PC-3 (cell line): ENCODE data around the gene CYP2B6. TPM values are rescaled to one million over a fixed set of nuclear protein-coding genes. Genes with fewer than 3 reads are reported as not detected.
"Not testable (repeated sequence)": the region's sequence is repeated elsewhere in the genome, so short reads cannot be mapped to it uniquely, and the experiment has no call there.

Experiments
- ATAC-seq: fragments of 200-7000 bp; cut with Tn5 transposase; 2 replicates; pipeline ENCODE4 v1.9.1; 2020; ENCODE audit warnings: mild to moderate bottlenecking, moderate library complexity
- BruUV-seq: library from RNA; stranded (reverse); fragments of 400-500 nt; replicated peaks from 2 replicates; lab custom pipeline; 2021; lab: Mats Ljungman, UMichigan
- CTCF ChIA-PET: fragments of 300-600 bp; sonication (Branson Sonifier 250); formaldehyde crosslinking; loops from one replicate; lab custom pipeline; 2022; ENCODE audit warnings: antibody characterized with exemption; lab: Charles Lee
- POLR2A ChIA-PET: fragments of 300-600 bp; sonication (Branson Sonifier 250); formaldehyde crosslinking; loops from one replicate; lab custom pipeline; 2022; ENCODE audit warnings: antibody characterized with exemption; ENCODE audit not compliant: unreplicated experiment; lab: Charles Lee
- DNase-seq: peaks from one replicate; pipeline ENCODE4 v3.0.0-alpha.2; 2015
- H2AFZ ChIP-seq: fragments of 300-600 bp; sonication (generic); 2 replicates; pipeline ENCODE4 v1.6.0; 2016; ENCODE audit warnings: antibody characterized with exemption, low read length
- H3F3A ChIP-seq: fragments of 300-600 bp; sonication (generic); one replicate; pipeline ENCODE4 v1.6.0; 2017; ENCODE audit warnings: antibody characterized with exemption, low read length, control low read depth, mild to moderate bottlenecking; ENCODE audit not compliant: unreplicated experiment
- H3K27ac ChIP-seq: fragments of 300-600 bp; sonication (generic); 2 replicates; pipeline ENCODE4 v1.5.1; 2016; ENCODE audit warnings: mild to moderate bottlenecking, low read length
- H3K27me3 ChIP-seq: fragments of 300-600 bp; sonication (generic); 2 replicates; pipeline ENCODE4 v1.6.1; 2016; ENCODE audit warnings: low read length, mixed read lengths
- H3K36me3 ChIP-seq: fragments of 300-600 bp; sonication (generic); 2 replicates; pipeline ENCODE4 v1.6.1; 2016; ENCODE audit warnings: low read depth, mixed run types, low read length, mixed read lengths
- H3K4me1 ChIP-seq: fragments of 300-600 bp; sonication (generic); 2 replicates; pipeline ENCODE4 v1.5.1; 2016; ENCODE audit warnings: low read length; ENCODE audit not compliant: insufficient read depth
- H3K4me2 ChIP-seq: fragments of 300-600 bp; sonication (generic); 2 replicates; pipeline ENCODE4 v1.6.0; 2016; ENCODE audit warnings: low read length
- H3K4me3 ChIP-seq: fragments of 300-600 bp; sonication (generic); 2 replicates; pipeline ENCODE4 v1.5.1; 2016; ENCODE audit warnings: mild to moderate bottlenecking, low read length, mixed read lengths
- H3K79me2 ChIP-seq: fragments of 300-600 bp; sonication (generic); 2 replicates; pipeline ENCODE4 v1.6.1; 2017; ENCODE audit warnings: low read length, mixed read lengths
- H3K9ac ChIP-seq: fragments of 300-600 bp; sonication (generic); 2 replicates; pipeline ENCODE4 v1.6.0; 2016; ENCODE audit warnings: mild to moderate bottlenecking, low read length
- H3K9me2 ChIP-seq: fragments of 300-600 bp; sonication (generic); replicated peaks from 2 replicates; pipeline ENCODE4 v1.6.1; 2016; ENCODE audit warnings: mixed run types, low read length, mixed read lengths
- H3K9me3 ChIP-seq: fragments of 300-600 bp; sonication (generic); 2 replicates; pipeline ENCODE4 v1.6.1; 2016; ENCODE audit warnings: low read length, mixed read lengths
- H4K20me1 ChIP-seq: fragments of 300-600 bp; sonication (generic); 2 replicates; pipeline ENCODE4 v1.6.1; 2016; ENCODE audit warnings: low read length, mixed read lengths
- EZH2 ChIP-seq: fragments of 300-600 bp; sonication (generic); IDR thresholded peaks from one replicate; pipeline ENCODE4 v1.6.1; 2017; ENCODE audit warnings: antibody characterized with exemption, mild to moderate bottlenecking, low read length; ENCODE audit not compliant: unreplicated experiment
- EZH2phosphoT487 ChIP-seq: fragments of 300-600 bp; sonication (generic); IDR thresholded peaks from 2 replicates; pipeline ENCODE4 v1.6.1; 2018; ENCODE audit warnings: mild to moderate bottlenecking, antibody characterized with exemption, low read length, borderline replicate concordance
- intact Hi-C: fragments of 100-400 bp; cut with micrococcal nuclease; formaldehyde crosslinking; loops from 2 replicates; pipeline ENCODE4 v1.9.0; 2023
- total RNA-seq: library from RNA; depleted of rRNA; stranded (reverse); fragments of >200 nt; gene quantifications from 2 replicates; pipeline ENCODE4 v1.2.3, GENCODE V29; 2014
- TF ChIP-seq, protein P1 (sequence below): fragments of 300-600 bp; sonication (generic); conservative IDR thresholded peaks from 2 replicates; pipeline ENCODE4 v1.5.1; 2017; ENCODE audit warnings: antibody characterized with exemption, low read depth, mild to moderate bottlenecking, low read length

CYP2B6 gene
- total RNA-seq, 1 experiment from 2014 or later = not detected

DNA sequence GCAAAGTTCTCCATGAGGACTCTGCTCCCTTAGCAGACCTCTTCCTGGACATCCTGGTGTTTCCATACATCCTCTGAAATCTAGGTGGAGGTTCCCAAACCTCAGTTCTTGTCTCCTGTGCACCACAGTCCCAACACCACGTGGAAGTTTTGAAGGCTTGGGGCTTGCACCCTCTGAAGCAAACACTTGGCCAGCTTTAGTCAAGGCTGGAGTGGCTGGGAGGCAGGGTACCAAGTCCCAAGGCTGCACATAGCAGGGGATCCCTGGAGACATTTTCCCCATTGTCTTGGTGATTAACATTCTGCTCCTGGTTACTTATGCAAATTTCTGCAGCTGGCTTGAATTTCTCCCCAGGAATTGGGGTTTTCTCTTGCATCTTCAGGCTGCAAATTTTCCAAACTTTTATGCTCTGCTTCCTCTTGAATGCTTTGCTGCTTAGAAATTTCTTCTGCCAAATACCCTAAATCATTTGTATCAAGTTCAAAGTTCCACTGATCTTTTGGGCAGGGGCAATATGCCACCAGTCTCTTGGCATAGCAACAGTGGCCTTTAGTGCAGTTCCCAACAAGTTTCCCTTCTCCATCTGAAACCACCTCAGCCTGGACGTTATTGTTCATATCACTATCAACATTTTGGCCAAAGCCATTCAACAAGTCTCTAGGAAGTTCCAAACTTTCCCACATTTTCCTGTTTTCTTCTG, 10.2 kb upstream of the CYP2B6 start:
- H3K79me2 ChIP-seq, BruUV-seq, H3K9me2 ChIP-seq, POLR2A ChIA-PET, H3K9ac ChIP-seq, DNase-seq, H3K36me3 ChIP-seq, H3K4me2 ChIP-seq, H3K4me3 ChIP-seq, H4K20me1 ChIP-seq, H3F3A ChIP-seq, H3K27me3 ChIP-seq, H3K27ac ChIP-seq, CTCF ChIA-PET, H3K9me3 ChIP-seq, H3K4me1 ChIP-seq, intact Hi-C loops, H2AFZ ChIP-seq, ATAC-seq: not testable (repeated sequence)

DNA sequence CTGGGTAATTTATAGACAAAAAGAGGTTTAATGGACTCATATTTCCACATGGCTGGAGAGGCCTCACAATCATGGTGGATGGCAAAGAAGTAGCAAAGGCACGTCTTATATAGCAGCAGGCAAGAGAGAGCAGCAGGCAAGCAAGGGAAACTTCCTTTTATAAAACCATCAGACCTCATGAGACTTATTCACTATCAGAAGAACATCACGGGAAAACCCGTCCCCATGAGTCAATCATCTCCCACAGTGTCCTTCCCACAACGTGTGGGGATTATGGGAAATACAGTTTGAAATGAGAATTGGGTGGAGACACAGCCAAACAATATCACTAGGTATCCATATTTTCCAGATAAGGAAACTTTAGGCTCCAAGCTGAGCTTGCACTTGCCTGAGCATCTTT, 9.5 kb upstream of the CYP2B6 start:
- Histone ChIP-seq H3K79me2 (no peaks in the 10 kb centered on the region), H3K27me3 (no peaks in the 10 kb centered on the region), H3K9ac (no peak overlapping the region), H3K9me2 (no peaks in the 10 kb centered on the region), H3K4me1 (no peaks in the 10 kb centered on the region), H3K27ac (no peak overlapping the region), H2AFZ (no peak overlapping the region), H3K4me3 (no peak overlapping the region), H3K36me3 (no peaks in the 10 kb centered on the region), H3K9me3 (no peaks in the 10 kb centered on the region), H3K4me2 (no peak overlapping the region), H4K20me1 (no peaks in the 10 kb centered on the region), H3F3A (no peaks in the 10 kb centered on the region)
- intact Hi-C loops = no loop called here
- TF ChIP-seq EZH2phosphoT487 = no peak
- TF ChIP-seq EZH2 = no peak
- TF ChIP-seq, protein P1, sequence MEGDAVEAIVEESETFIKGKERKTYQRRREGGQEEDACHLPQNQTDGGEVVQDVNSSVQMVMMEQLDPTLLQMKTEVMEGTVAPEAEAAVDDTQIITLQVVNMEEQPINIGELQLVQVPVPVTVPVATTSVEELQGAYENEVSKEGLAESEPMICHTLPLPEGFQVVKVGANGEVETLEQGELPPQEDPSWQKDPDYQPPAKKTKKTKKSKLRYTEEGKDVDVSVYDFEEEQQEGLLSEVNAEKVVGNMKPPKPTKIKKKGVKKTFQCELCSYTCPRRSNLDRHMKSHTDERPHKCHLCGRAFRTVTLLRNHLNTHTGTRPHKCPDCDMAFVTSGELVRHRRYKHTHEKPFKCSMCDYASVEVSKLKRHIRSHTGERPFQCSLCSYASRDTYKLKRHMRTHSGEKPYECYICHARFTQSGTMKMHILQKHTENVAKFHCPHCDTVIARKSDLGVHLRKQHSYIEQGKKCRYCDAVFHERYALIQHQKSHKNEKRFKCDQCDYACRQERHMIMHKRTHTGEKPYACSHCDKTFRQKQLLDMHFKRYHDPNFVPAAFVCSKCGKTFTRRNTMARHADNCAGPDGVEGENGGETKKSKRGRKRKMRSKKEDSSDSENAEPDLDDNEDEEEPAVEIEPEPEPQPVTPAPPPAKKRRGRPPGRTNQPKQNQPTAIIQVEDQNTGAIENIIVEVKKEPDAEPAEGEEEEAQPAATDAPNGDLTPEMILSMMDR = no peak
- POLR2A ChIA-PET = no interaction called here
- no peak for DNase-seq
- BruUV-seq = no TSS peak
- no peak for ATAC-seq
- CTCF ChIA-PET = no interaction called here

DNA sequence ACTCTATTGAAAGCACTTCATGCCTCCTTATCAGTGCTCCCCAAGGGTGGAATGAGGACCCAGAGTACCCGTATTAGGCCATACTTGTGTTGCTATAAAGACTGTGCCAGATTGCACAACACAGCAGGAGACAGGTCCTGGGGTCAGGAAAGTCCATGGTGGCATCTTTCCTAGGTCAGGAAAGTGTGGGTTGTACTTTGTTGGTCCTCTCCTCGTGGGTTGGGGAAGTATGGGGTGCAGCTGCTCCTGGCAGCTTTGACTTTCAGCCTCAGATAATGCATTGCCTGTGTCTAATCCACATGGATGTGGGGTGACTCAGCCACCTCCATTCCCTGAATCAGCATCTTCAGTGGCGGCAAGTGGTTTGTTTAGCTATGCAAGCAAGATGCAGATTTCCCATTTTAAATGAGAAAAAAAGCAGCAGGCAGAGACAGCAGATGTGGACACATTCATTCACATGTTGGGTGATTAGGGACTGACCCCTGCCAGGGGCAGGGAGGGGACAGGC, 8.4 kb upstream of the CYP2B6 start:
- ChIA-PET POLR2A (interaction anchor here (0.6 kb wide), 2 partner anchors 58 to 63 kb away, joined by 3 to 4 read pairs; no protein-coding TSS in a partner anchor), CTCF (interaction anchor here (0.6 kb wide), 1 partner anchor 719 kb away, joined by 6 read pairs; no protein-coding TSS in a partner anchor)
- intact Hi-C loops = no loop called here
- H3K27me3 ChIP-seq = no peaks in the 10 kb centered on the region
- no peaks in the 10 kb centered on the region for H3K9me2 ChIP-seq
- ATAC-seq = no peak
- H3K9me3 ChIP-seq = no peaks in the 10 kb centered on the region
- no peak overlapping the region for H3K4me2 ChIP-seq
- no TSS peak for BruUV-seq
- H3K79me2 ChIP-seq = no peaks in the 10 kb centered on the region
- H3K4me3 ChIP-seq = no peak overlapping the region
- H4K20me1 ChIP-seq = no peaks in the 10 kb centered on the region
- H3F3A ChIP-seq = no peaks in the 10 kb centered on the region
- H3K27ac ChIP-seq = no peak overlapping the region
- no peak overlapping the region for H3K9ac ChIP-seq
- no peak overlapping the region for H2AFZ ChIP-seq
- TF ChIP-seq, protein P1 = no peak
- no peak for TF ChIP-seq EZH2phosphoT487
- no peak for TF ChIP-seq EZH2
- no peaks in the 10 kb centered on the region for H3K4me1 ChIP-seq
- H3K36me3 ChIP-seq = no peaks in the 10 kb centered on the region
- DNase-seq = peak; percentile 32
